Loucy (cell line): ENCODE results near the gene USP47.

Source experiments
- CTCF ChIP-seq: fragments of 200-600 bp; sonication (generic); conservative IDR thresholded peaks from 2 replicates; pipeline ENCODE4 v1.5.1; 2014; ENCODE audit warnings: mild to moderate bottlenecking, antibody characterized with exemption, low read length
- EZH2phosphoT487 ChIP-seq: fragments of 200-600 bp; IDR thresholded peaks from 2 replicates; pipeline ENCODE4 v1.6.1; 2018; ENCODE audit warnings: antibody characterized with exemption, mild to moderate bottlenecking, moderate library complexity, borderline replicate concordance

- TF ChIP-seq CTCF (no peak), EZH2phosphoT487 (no peak)
These were observed 14.9 kb downstream of the USP47 start for GRCh38 chr11:11856638-11857037.
